CD14-positive monocyte (primary cell): ENCODE results near the gene SGO1. TPM values are rescaled to one million over a fixed set of nuclear protein-coding genes. Genes with fewer than 3 reads are reported as not detected.

ENCODE experiments used
- DNase-seq, 3 donors: peaks; one replicate each; pipeline ENCODE4 v3.0.0-alpha.2; 2011 to 2022
- H2AFZ ChIP-seq: 2 replicates; pipeline ENCODE4 v1.6.0; 2012; ENCODE audit warnings: mild to moderate bottlenecking, low read depth, low read length, inconsistent platforms; ENCODE audit not compliant: insufficient read depth, poor library complexity, severe bottlenecking
- H3K27ac ChIP-seq, 2 donors: 1 replicate in 1 of 2; 2 replicates in 1 of 2; pipeline ENCODE4 v1.5.1; 2012 to 2013; ENCODE audit warnings: low read length in 2 of 2, control low read depth in 1 of 2, inconsistent platforms in 1 of 2, low read depth in 1 of 2, mild to moderate bottlenecking in 1 of 2
- H3K27me3 ChIP-seq, 2 donors: one replicate each; pipeline versions ENCODE4 v1.6.0 to v1.6.1; 2011 to 2013; ENCODE audit warnings: low read length in 2 of 2; ENCODE audit not compliant: control insufficient read depth in 2 of 2, insufficient read depth in 2 of 2
- H3K36me3 ChIP-seq, 2 donors: replicated peaks in 1 of 2; 1 replicate in 1 of 2; 2 replicates in 1 of 2; pipeline versions ENCODE4 v1.5.1 to v1.6.1; 2012 to 2013; ENCODE audit warnings: low read length in 2 of 2, control low read depth in 1 of 2, inconsistent platforms in 1 of 2, mild to moderate bottlenecking in 1 of 2; ENCODE audit not compliant: insufficient read depth in 2 of 2, control insufficient read depth in 1 of 2
- H3K4me1 ChIP-seq, 2 donors: 1 replicate in 1 of 2; 2 replicates in 1 of 2; pipeline versions ENCODE4 v1.5.1 to v1.6.1; 2012 to 2013; ENCODE audit warnings: low read length in 2 of 2, control low read depth in 1 of 2, inconsistent platforms in 1 of 2, mild to moderate bottlenecking in 1 of 2, moderate library complexity in 1 of 2; ENCODE audit not compliant: insufficient read depth in 2 of 2, control insufficient read depth in 1 of 2
- H3K4me2 ChIP-seq: replicated peaks from 2 replicates; pipeline ENCODE3; 2012; ENCODE audit warnings: low read length, moderate library complexity, mild to moderate bottlenecking; ENCODE audit not compliant: poor library complexity, severe bottlenecking; ENCODE audit errors: extremely low read depth
- H3K4me3 ChIP-seq, 3 experiments: fragments of 200-600 bp in 1 of 3; sonication (generic) in 1 of 3; replicated peaks in 1 of 3; 1 replicate in 2 of 3; 2 replicates in 1 of 3; pipeline ENCODE4 v1.5.1; 2011 to 2013; ENCODE audit warnings: low read length in 3 of 3, mild to moderate bottlenecking in 3 of 3, control low read depth in 2 of 3, low read depth in 2 of 3, inconsistent platforms in 1 of 3, moderate library complexity in 1 of 3
- H3K79me2 ChIP-seq: 2 replicates; pipeline ENCODE4 v1.6.0; 2012; ENCODE audit warnings: mild to moderate bottlenecking, control low read depth, inconsistent platforms, low read length, moderate library complexity; ENCODE audit not compliant: insufficient read depth
- H3K9ac ChIP-seq: 2 replicates; pipeline ENCODE4 v1.6.0; 2017; ENCODE audit warnings: low read length, mild to moderate bottlenecking; ENCODE audit not compliant: insufficient read depth, poor library complexity, severe bottlenecking
- H3K9me3 ChIP-seq, 2 donors: replicated peaks in 1 of 2; 1 replicate in 1 of 2; 2 replicates in 1 of 2; pipeline versions ENCODE4 v1.5.1 to v1.6.1; 2012 to 2013; ENCODE audit warnings: low read length in 2 of 2, control low read depth in 1 of 2; ENCODE audit not compliant: control insufficient read depth in 1 of 2, insufficient read depth in 1 of 2
- H4K20me1 ChIP-seq: 2 replicates; pipeline ENCODE4 v1.6.0; 2012; ENCODE audit warnings: mild to moderate bottlenecking, low read length, control low read depth, moderate library complexity; ENCODE audit not compliant: insufficient read depth
- H3K27ac Mint-ChIP-seq, 7 donors: one replicate each; pipeline ENCODE4 v1.8.0; 2020; ENCODE audit warnings: mild to moderate bottlenecking in 7 of 7, mixed read lengths in 7 of 7, moderate library complexity in 6 of 7, inconsistent platforms in 2 of 7
- H3K27me3 Mint-ChIP-seq, 3 donors: one replicate each; pipeline ENCODE4 v1.8.0; 2021 to 2022; ENCODE audit warnings: low read depth in 3 of 3, mild to moderate bottlenecking in 3 of 3, mixed read lengths in 3 of 3, moderate library complexity in 3 of 3, inconsistent platforms in 1 of 3
- H3K36me3 Mint-ChIP-seq, 2 donors: one replicate each; pipeline ENCODE4 v1.8.0; 2020; ENCODE audit warnings: mixed read lengths in 2 of 2, inconsistent platforms in 1 of 2, mild to moderate bottlenecking in 1 of 2
- H3K4me1 Mint-ChIP-seq: one replicate; pipeline ENCODE4 v1.8.0; 2020; ENCODE audit warnings: mild to moderate bottlenecking, mixed read lengths
- H3K4me3 Mint-ChIP-seq, 2 donors: one replicate each; pipeline ENCODE4 v1.8.0; 2020; ENCODE audit warnings: mild to moderate bottlenecking in 2 of 2, mixed read lengths in 2 of 2, moderate library complexity in 1 of 2
- H3K9me3 Mint-ChIP-seq, 7 donors: one replicate each; pipeline ENCODE4 v1.8.0; 2020 to 2022; ENCODE audit warnings: mixed read lengths in 7 of 7, mild to moderate bottlenecking in 6 of 7, moderate library complexity in 6 of 7, inconsistent platforms in 2 of 7
- WGBS: methylation state at CpG from one replicate; pipeline ENCODE4 v1.1.5; 2013; ENCODE audit warnings: missing lambda C conversion rate; ENCODE audit not compliant: insufficient coverage; 5-methylcytosine and 5-hydroxymethylcytosine counted together
- intact Hi-C, 2 donors: fragments of 100-400 bp; cut with micrococcal nuclease; formaldehyde crosslinking; loops; one replicate each; pipeline versions ENCODE4 v1.15.0 to v1.15.1; 2023
- polyA plus RNA-seq, 3 donors: library from polyadenylated mRNA; depleted of rRNA in 1 of 3; unstranded in 2 of 3; stranded (reverse) in 1 of 3; fragments of 300-500 nt in 2 of 3; fragments of >200 nt in 1 of 3; fragmentation: Illumina TruSeq in 2 of 3; gene quantifications; 1 replicate in 2 of 3; 2 replicates in 1 of 3; pipeline ENCODE4 v1.2.3, GENCODE V29; 2012 to 2021
- TF ChIP-seq, protein P1 (sequence below): fragments of 200-600 bp; IDR thresholded peaks from one replicate; pipeline ENCODE4 v1.8.0; 2022; ENCODE audit warnings: antibody characterized with exemption, mild to moderate bottlenecking

Gene SGO1
- polyA plus RNA-seq, 3 donors, result 0.07 to 0.42 (median 0.15) TPM

DNA sequence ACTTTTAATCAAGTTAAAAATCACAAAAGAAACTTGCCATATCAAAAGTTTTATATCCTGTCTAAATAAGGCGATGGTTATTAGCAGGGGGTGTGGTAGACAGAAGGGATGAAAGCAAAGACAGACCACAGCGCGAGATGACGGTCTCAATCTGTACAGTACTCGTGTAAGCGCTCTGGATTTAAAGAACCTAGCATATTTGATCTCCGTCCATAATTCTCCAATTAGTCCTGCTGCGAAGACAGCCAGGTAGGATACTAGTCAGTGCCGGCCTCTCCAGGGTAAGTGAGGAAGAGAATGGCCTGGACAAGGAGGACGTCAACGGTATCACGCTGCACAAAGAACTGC, 701 bp downstream of the SGO1 start:
- intact Hi-C loops, result loop anchor here (5.0 to 10.0 kb wide), 3 partner anchors 61 to 143 kb away; partner anchors contain the start of gene KAT2B (in 2 of the 2)
- Histone ChIP-seq H3K9ac (peak overlapping the region; percentile 81), H4K20me1 (no peaks in the 10 kb centered on the region), H3K4me1 (peaks cover 14 to 18% of the 10 kb centered on the region in 2 donors), H3K4me2 (peak overlapping the region; percentile 84), H3K27me3 (no peaks in the 10 kb centered on the region), H3K27ac (peak overlapping the region; percentile 28 to 67), H3K9me3 (no peaks in the 10 kb centered on the region), H2AFZ (peak overlapping the region; percentile 89), H3K36me3 (peaks cover 0 to 18% of the 10 kb centered on the region in 2 donors), H3K4me3 (peak overlapping the region; percentile 75 to 90 (median 82)), H3K79me2 (peaks cover 35% of the 10 kb centered on the region)
- TF ChIP-seq, protein P1, sequence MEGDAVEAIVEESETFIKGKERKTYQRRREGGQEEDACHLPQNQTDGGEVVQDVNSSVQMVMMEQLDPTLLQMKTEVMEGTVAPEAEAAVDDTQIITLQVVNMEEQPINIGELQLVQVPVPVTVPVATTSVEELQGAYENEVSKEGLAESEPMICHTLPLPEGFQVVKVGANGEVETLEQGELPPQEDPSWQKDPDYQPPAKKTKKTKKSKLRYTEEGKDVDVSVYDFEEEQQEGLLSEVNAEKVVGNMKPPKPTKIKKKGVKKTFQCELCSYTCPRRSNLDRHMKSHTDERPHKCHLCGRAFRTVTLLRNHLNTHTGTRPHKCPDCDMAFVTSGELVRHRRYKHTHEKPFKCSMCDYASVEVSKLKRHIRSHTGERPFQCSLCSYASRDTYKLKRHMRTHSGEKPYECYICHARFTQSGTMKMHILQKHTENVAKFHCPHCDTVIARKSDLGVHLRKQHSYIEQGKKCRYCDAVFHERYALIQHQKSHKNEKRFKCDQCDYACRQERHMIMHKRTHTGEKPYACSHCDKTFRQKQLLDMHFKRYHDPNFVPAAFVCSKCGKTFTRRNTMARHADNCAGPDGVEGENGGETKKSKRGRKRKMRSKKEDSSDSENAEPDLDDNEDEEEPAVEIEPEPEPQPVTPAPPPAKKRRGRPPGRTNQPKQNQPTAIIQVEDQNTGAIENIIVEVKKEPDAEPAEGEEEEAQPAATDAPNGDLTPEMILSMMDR, result no peak
- Mint-ChIP-seq H3K27ac (no peak overlapping the region), H3K27me3 (no peaks in the 10 kb centered on the region), H3K9me3 (no peaks in the 10 kb centered on the region), H3K4me1 (peaks cover 2% of the 10 kb centered on the region), H3K4me3 (no peak overlapping the region), H3K36me3 (peaks cover 4 to 21% of the 10 kb centered on the region in 2 donors)
- 0% methylated on average over 5 of the region's 12 CpGs for WGBS
- DNase-seq, result peak in 1 of 3 donors; percentile 5

DNA sequence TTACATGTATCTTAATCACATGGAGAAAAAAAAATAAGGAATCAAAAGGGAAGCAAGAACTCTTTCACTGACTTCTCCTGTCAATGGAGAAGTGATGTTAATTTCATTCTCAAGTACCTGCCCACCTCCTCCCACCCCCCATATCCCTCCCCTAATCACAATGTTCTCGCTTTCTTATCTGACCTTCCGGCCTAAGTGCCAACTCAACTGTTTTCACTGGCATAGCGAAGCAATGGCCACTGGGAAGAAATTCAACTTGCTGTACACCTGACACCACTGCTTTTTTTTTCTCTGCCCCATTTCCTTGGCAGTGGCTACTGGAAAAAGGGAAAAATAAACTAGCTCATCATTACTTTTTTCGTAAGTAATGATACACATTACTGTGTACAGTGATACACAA, 3.8 kb downstream of the SGO1 start:
- H3K27ac Mint-ChIP-seq, result peak overlapping the region in 1 of 7 donors; percentile 33

More for the DNA sequence above, 3.8 kb downstream of the SGO1 start:
- no peak overlapping the region for H3K4me3 ChIP-seq
- no peak for DNase-seq
- WGBS, result 100% methylated on average over 3 of the region's 4 CpGs
- H3K27me3 ChIP-seq, result no peaks in the 10 kb centered on the region
- Mint-ChIP-seq H3K9me3 (no peaks in the 10 kb centered on the region), H3K4me1 (peaks cover 2% of the 10 kb centered on the region), H3K27me3 (no peaks in the 10 kb centered on the region), H3K4me3 (no peak overlapping the region), H3K36me3 (peaks cover 23 to 45% of the 10 kb centered on the region in 2 donors)
- no peak overlapping the region for H3K27ac ChIP-seq
- TF ChIP-seq, protein P1, result no peak
- peaks cover 13 to 17% of the 10 kb centered on the region in 2 donors for H3K4me1 ChIP-seq
- peaks cover 35% of the 10 kb centered on the region for H3K79me2 ChIP-seq
- no peak overlapping the region for H3K4me2 ChIP-seq
- H3K9me3 ChIP-seq, result no peaks in the 10 kb centered on the region
- H3K36me3 ChIP-seq, result peaks cover 9 to 47% of the 10 kb centered on the region in 2 donors
- H2AFZ ChIP-seq, result no peak overlapping the region
- H3K9ac ChIP-seq, result no peak overlapping the region
- intact Hi-C loops, result loop anchor here in 1 of 2 donors (10.0 kb wide), 2 partner anchors 57 to 137 kb away; partner anchors contain the start of gene KAT2B
- no peaks in the 10 kb centered on the region for H4K20me1 ChIP-seq
